IMR-90 (cell line): Measurements from ENCODE around the gene POU2F2.

ENCODE experiments used
- BHLHE40 ChIP-seq: fragments of 150-350 bp; IDR thresholded peaks from 2 replicates; pipeline ENCODE4 v1.6.1; 2016; ENCODE audit warnings: mild to moderate bottlenecking, low read depth, low read length
- CHD1 ChIP-seq: IDR thresholded peaks from 2 replicates; pipeline ENCODE4 v1.6.1; 2012; ENCODE audit warnings: low read depth, low read length, improper control_type of control experiment
- FOS ChIP-seq: fragments of 150-350 bp; IDR thresholded peaks from 2 replicates; pipeline ENCODE4 v1.6.1; 2016; ENCODE audit warnings: low read depth, low read length
- MAFK ChIP-seq: IDR thresholded peaks from 2 replicates; pipeline ENCODE4 v1.6.1; 2012; ENCODE audit warnings: low read depth, low read length, improper control_type of control experiment
- MXI1 ChIP-seq: IDR thresholded peaks from 2 replicates; pipeline ENCODE4 v1.6.1; 2012; ENCODE audit warnings: low read depth, mild to moderate bottlenecking, low read length, moderate library complexity, borderline replicate concordance
- POLR2A ChIP-seq: IDR thresholded peaks from 2 replicates; pipeline ENCODE4 v1.6.1; 2012; ENCODE audit warnings: mild to moderate bottlenecking, low read depth, low read length
- RCOR1 ChIP-seq: IDR thresholded peaks from 2 replicates; pipeline ENCODE4 v1.6.1; 2012; ENCODE audit warnings: mild to moderate bottlenecking, low read length, improper control_type of control experiment; ENCODE audit not compliant: insufficient replicate concordance
- TF ChIP-seq, protein P1 (sequence below): conservative IDR thresholded peaks from 2 replicates; pipeline ENCODE4 v1.5.1; 2012; ENCODE audit warnings: mild to moderate bottlenecking, low read depth, low read length, improper control_type of control experiment
- TF ChIP-seq, protein P2 (sequence below): fragments of 150-350 bp; IDR thresholded peaks from 2 replicates; pipeline ENCODE4 v1.6.1; 2017; ENCODE audit warnings: mild to moderate bottlenecking, antibody characterized with exemption, low read length, low read depth

DNA sequence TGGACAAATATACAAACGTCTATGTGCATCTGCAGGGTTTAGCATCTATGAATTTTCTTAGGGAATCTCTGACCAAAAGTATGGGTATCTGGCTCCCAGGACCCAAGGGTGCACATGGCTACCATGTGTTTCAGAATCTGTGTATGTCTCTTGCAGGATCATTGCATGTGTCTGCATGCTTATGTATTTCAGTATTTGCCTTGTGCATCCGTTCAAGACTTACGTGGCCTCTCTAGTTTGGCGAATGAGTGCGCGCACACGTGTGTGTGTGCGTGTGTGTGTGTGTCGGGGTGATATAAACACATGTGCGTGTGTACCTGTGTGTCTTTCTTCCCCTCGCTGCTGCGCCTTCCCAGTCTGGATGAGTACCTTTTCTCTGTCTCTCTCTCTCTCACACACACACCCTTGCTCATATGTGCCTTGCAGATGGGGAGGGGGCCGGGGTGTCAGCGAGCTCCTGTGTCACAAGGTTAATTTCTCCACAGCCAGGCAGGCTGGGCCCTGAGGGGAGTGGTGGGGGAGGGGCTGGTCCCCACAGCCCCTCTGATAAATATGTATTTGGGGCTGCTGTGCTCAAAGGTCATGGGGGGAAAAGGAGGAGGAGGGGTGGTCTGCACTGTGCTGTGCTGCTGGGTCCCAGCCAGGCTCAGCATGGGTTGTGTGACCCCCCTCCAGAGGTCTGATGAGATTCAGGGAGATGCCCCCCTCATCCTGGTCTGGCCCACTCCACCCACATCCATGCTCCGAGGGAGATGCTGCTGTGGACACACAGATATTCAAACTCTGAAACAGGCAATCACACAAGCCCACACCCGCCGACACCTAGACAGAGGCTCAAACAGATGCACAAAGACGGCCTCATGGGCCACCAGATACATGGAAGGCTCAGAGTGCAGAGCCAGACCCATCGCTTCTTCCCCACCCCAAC, 37.5 kb upstream of the POU2F2 start:
- TF ChIP-seq, protein P1, sequence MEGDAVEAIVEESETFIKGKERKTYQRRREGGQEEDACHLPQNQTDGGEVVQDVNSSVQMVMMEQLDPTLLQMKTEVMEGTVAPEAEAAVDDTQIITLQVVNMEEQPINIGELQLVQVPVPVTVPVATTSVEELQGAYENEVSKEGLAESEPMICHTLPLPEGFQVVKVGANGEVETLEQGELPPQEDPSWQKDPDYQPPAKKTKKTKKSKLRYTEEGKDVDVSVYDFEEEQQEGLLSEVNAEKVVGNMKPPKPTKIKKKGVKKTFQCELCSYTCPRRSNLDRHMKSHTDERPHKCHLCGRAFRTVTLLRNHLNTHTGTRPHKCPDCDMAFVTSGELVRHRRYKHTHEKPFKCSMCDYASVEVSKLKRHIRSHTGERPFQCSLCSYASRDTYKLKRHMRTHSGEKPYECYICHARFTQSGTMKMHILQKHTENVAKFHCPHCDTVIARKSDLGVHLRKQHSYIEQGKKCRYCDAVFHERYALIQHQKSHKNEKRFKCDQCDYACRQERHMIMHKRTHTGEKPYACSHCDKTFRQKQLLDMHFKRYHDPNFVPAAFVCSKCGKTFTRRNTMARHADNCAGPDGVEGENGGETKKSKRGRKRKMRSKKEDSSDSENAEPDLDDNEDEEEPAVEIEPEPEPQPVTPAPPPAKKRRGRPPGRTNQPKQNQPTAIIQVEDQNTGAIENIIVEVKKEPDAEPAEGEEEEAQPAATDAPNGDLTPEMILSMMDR, result no peak
- TF ChIP-seq, protein P2, sequence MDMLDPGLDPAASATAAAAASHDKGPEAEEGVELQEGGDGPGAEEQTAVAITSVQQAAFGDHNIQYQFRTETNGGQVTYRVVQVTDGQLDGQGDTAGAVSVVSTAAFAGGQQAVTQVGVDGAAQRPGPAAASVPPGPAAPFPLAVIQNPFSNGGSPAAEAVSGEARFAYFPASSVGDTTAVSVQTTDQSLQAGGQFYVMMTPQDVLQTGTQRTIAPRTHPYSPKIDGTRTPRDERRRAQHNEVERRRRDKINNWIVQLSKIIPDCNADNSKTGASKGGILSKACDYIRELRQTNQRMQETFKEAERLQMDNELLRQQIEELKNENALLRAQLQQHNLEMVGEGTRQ, result no peak
- TF ChIP-seq FOS (no peak), RCOR1 (no peak), MAFK (no peak), BHLHE40 (no peak), POLR2A (no peak), CHD1 (no peak), MXI1 (no peak)
